WTC11 (cell line): Measurements from ENCODE around the gene FAM53C. TPM values are rescaled to one million over a fixed set of nuclear protein-coding genes. Genes with fewer than 3 reads are reported as not detected.

Experiments used
- ATAC-seq: fragments of 200-7000 bp; cut with Tn5 transposase; 2 replicates; pipeline ENCODE4 v1.10.0; 2021; ENCODE audit warnings: mild to moderate bottlenecking, moderate library complexity
- CTCF ChIA-PET: fragments of 300-600 bp; sonication (Branson Sonifier 250); formaldehyde crosslinking; loops from one replicate; lab custom pipeline; 2021; ENCODE audit warnings: antibody characterized with exemption; lab: Charles Lee
- POLR2A ChIA-PET: fragments of 350-600 bp; sonication (Branson Sonifier 250); formaldehyde crosslinking; loops from one replicate; lab custom pipeline; 2021; ENCODE audit warnings: antibody characterized with exemption; lab: Charles Lee
- DNase-seq: peaks from one replicate; pipeline ENCODE4 v3.0.0; 2021; ENCODE audit warnings: low spot score
- H3K27ac Mint-ChIP-seq: 2 replicates; pipeline ENCODE4 v1.8.0; 2021; ENCODE audit warnings: mixed read lengths
- H3K27me3 Mint-ChIP-seq: 2 replicates; pipeline ENCODE4 v1.8.0; 2021; ENCODE audit warnings: low read depth, mild to moderate bottlenecking, moderate library complexity, mixed read lengths
- H3K36me3 Mint-ChIP-seq: 2 replicates; pipeline ENCODE4 v1.8.0; 2021; ENCODE audit warnings: mixed read lengths
- H3K4me1 Mint-ChIP-seq: 2 replicates; pipeline ENCODE4 v1.8.0; 2022; ENCODE audit warnings: mixed read lengths
- H3K4me3 Mint-ChIP-seq: 2 replicates; pipeline ENCODE4 v1.8.0; 2021; ENCODE audit warnings: mild to moderate bottlenecking, moderate library complexity, mixed read lengths
- H3K9me3 Mint-ChIP-seq: 2 replicates; pipeline ENCODE4 v1.8.0; 2021; ENCODE audit warnings: mixed read lengths
- CREM ChIP-seq: sonication (generic); formaldehyde crosslinking; IDR thresholded peaks from 2 replicates; pipeline ENCODE4 v1.8.1; 2022; ENCODE audit warnings: mild to moderate bottlenecking, missing genetic modification reagents, moderate library complexity
- FOXK1 ChIP-seq: sonication (generic); formaldehyde crosslinking; IDR thresholded peaks from 2 replicates; pipeline ENCODE4 v1.8.0; 2022; ENCODE audit warnings: mild to moderate bottlenecking, moderate library complexity, missing genetic modification reagents
- FOXP1 ChIP-seq: sonication (generic); formaldehyde crosslinking; IDR thresholded peaks from 2 replicates; pipeline ENCODE4 v1.8.0; 2022; ENCODE audit warnings: missing genetic modification reagents, mild to moderate bottlenecking, moderate library complexity, borderline replicate concordance
- GABPB1 ChIP-seq: sonication (generic); formaldehyde crosslinking; IDR thresholded peaks from 2 replicates; pipeline ENCODE4 v1.8.1; 2023; ENCODE audit warnings: mild to moderate bottlenecking, missing genetic modification reagents
- JUN ChIP-seq: sonication (generic); formaldehyde crosslinking; IDR thresholded peaks from 2 replicates; pipeline ENCODE4 v1.8.0; 2023; ENCODE audit warnings: mild to moderate bottlenecking, missing genetic modification reagents
- NFYB ChIP-seq: sonication (generic); formaldehyde crosslinking; conservative IDR thresholded peaks from 2 replicates; pipeline ENCODE4 v1.8.0; 2022; ENCODE audit warnings: low read depth, missing genetic modification reagents
- RORB ChIP-seq: fragments of 250-450 bp; sonication (Bioruptor Pico); IDR thresholded peaks from 2 replicates; pipeline ENCODE4 v1.9.0; 2021; ENCODE audit warnings: mild to moderate bottlenecking
- ZNF219 ChIP-seq: sonication (generic); formaldehyde crosslinking; IDR thresholded peaks from 2 replicates; pipeline ENCODE4 v1.8.0; 2023; ENCODE audit warnings: missing genetic modification reagents, mild to moderate bottlenecking, borderline replicate concordance
- total RNA-seq: library from RNA; stranded (reverse); gene quantifications from 3 replicates; pipeline ENCODE4 v1.2.3, GENCODE V29; 2021
- TF ChIP-seq, protein P1 (sequence below): sonication (generic); formaldehyde crosslinking; IDR thresholded peaks from 2 replicates; pipeline ENCODE4 v1.8.1; 2022; ENCODE audit warnings: mild to moderate bottlenecking, moderate library complexity, missing genetic modification reagents
- TF ChIP-seq, protein P2 (sequence below): fragments of 250-450 bp; sonication (Bioruptor Pico); IDR thresholded peaks from 2 replicates; pipeline ENCODE4 v2.1.2; 2022; ENCODE audit warnings: mild to moderate bottlenecking, moderate library complexity
- TF ChIP-seq, protein P3 (sequence below): sonication (generic); formaldehyde crosslinking; IDR thresholded peaks from 2 replicates; pipeline ENCODE4 v1.8.1; 2022; ENCODE audit warnings: low read depth, mild to moderate bottlenecking, moderate library complexity, missing genetic modification reagents, borderline replicate concordance
- TF ChIP-seq, protein P4 (sequence below): sonication (generic); formaldehyde crosslinking; IDR thresholded peaks from 2 replicates; pipeline ENCODE4 v1.8.1; 2023; ENCODE audit warnings: mild to moderate bottlenecking, missing genetic modification reagents

FAM53C gene
- total RNA-seq, 1 experiment from 2014 or later: 51.3 TPM

DNA sequence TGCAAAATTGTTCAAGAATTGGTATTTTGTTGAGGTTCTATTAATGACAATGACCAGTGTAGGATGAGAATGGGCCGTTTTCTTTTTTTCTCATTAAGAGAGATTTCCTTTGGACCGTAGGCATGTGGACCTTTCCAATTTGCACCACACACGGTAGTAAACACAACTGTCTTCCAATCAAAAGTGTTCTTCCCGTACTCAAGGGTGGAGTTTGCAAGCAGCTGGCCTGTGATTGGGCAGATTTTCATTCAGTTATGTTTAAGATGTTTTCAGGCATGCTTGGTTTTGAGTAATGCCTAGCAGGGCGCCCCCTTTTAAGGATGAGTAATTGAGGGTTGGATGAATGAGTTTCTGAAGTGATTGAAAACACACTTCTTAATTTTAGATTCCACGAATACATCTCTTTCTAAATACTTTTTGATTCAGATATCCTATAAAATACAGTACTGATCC, 16.9 kb downstream of the FAM53C start:
- Mint-ChIP-seq H3K4me1 (peaks cover 23% of the 10 kb centered on the region), H3K27me3 (no peaks in the 10 kb centered on the region), H3K4me3 (peak overlapping the region; percentile 92), H3K9me3 (peaks cover 10% of the 10 kb centered on the region), H3K36me3 (peaks cover 11% of the 10 kb centered on the region; the same call in 1 of the 2 replicates), H3K27ac (peak overlapping the region; percentile 94)
- TF ChIP-seq FOXK1 (CRISPR knock-in tag) (peak; percentile 91), FOXP1 (CRISPR knock-in tag) (no peak), NFYB (CRISPR knock-in tag) (peak; percentile 56), JUN (no peak)
- DNase-seq (peak; percentile 37), ATAC-seq (peak; percentile 65)
- ChIA-PET POLR2A (interaction anchor here (2.0 to 4.9 kb wide), 2 partner anchors 17 to 176 kb away, joined by 10 to 61 read pairs; partner anchors contain the start of genes BRD8, FAM53C and KIF20A), CTCF (interaction anchor here (0.8 to 5.1 kb wide), 9 partner anchors 14 to 140 kb away, joined by 3 to 187 read pairs (median 33); partner anchors contain the start of genes CDC23, CDC25C, EGR1 and FAM53C)

DNA sequence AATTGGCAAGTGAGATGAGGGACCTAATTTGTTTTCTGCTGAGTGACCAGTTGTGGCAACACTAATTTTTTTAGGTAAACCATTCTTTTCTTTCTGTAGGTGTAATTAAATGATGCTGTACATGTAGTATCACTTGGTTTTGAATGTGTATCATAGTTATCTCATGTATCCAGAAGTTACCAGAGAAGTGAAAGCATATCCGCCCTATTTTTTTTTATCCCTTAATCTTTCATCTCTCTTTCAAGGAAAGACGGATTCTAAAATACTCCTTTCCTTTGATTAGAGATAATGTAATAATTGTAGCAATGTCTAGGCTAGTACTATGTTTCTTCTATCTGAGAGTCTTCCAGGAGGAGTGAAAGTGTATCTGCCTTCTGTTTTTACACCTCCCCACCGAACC, 21.6 kb downstream of the FAM53C start:
- POLR2A ChIA-PET: no interaction called here
- TF ChIP-seq CREM (CRISPR knock-in tag) (no peak), ZNF219 (CRISPR knock-in tag) (no peak), RORB (no peak)
- TF ChIP-seq, protein P1, sequence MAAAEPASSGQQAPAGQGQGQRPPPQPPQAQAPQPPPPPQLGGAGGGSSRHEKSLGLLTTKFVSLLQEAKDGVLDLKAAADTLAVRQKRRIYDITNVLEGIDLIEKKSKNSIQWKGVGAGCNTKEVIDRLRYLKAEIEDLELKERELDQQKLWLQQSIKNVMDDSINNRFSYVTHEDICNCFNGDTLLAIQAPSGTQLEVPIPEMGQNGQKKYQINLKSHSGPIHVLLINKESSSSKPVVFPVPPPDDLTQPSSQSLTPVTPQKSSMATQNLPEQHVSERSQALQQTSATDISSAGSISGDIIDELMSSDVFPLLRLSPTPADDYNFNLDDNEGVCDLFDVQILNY (CRISPR knock-in tag): no peak
- H3K27me3 Mint-ChIP-seq: no peaks in the 10 kb centered on the region
- H3K36me3 Mint-ChIP-seq: no peaks in the 10 kb centered on the region; the same call in 1 of the 2 replicates
- DNase-seq (no peak), ATAC-seq (no peak)
- no peak overlapping the region for H3K4me3 Mint-ChIP-seq
- no peak overlapping the region for H3K27ac Mint-ChIP-seq
- CTCF ChIA-PET: no interaction called here
- peaks cover 23% of the 10 kb centered on the region for H3K4me1 Mint-ChIP-seq
- H3K9me3 Mint-ChIP-seq: no peaks in the 10 kb centered on the region

DNA sequence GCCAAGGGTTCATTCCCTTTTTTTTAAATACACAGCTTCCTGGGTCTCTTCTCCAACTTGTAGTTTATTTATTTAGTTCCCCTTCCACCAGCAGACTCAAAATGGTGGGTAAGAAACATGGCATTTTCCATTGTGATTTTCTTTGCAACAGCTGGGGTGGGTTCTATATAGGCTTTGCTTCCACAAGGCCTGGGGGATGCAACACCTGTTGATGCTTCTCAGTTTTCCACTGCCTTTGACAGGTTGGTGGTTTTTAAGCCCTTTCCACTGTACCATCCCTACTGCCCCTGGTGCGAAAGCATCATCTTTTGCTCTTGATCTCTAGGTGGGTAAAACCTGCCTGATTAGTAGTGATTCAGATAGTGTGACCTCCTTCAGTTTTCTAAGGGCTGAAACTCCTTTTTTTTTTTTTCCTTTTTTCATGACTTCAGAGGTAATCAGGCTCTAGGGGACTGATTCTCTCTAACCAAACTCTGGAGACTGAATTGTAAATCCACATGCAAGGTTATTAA, 22.9 kb downstream of the FAM53C start:
- no peaks in the 10 kb centered on the region; the same call in 1 of the 2 replicates for H3K36me3 Mint-ChIP-seq
- ChIA-PET POLR2A (no interaction called here), CTCF (interaction anchor here (2.7 kb wide), 1 partner anchor 8 kb away, joined by 13 read pairs; the partner anchor contains the start of gene KDM3B)
- peak overlapping the region; percentile 69 for H3K27ac Mint-ChIP-seq
- no peak for DNase-seq
- no peak overlapping the region for H3K4me3 Mint-ChIP-seq
- TF ChIP-seq, protein P2, sequence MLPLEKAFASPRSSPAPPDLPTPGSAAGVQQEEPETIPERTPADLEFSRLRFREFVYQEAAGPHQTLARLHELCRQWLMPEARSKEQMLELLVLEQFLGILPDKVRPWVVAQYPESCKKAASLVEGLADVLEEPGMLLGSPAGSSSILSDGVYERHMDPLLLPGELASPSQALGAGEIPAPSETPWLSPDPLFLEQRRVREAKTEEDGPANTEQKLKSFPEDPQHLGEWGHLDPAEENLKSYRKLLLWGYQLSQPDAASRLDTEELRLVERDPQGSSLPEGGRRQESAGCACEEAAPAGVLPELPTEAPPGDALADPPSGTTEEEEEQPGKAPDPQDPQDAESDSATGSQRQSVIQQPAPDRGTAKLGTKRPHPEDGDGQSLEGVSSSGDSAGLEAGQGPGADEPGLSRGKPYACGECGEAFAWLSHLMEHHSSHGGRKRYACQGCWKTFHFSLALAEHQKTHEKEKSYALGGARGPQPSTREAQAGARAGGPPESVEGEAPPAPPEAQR (CRISPR knock-in tag): no peak
- TF ChIP-seq, protein P3, sequence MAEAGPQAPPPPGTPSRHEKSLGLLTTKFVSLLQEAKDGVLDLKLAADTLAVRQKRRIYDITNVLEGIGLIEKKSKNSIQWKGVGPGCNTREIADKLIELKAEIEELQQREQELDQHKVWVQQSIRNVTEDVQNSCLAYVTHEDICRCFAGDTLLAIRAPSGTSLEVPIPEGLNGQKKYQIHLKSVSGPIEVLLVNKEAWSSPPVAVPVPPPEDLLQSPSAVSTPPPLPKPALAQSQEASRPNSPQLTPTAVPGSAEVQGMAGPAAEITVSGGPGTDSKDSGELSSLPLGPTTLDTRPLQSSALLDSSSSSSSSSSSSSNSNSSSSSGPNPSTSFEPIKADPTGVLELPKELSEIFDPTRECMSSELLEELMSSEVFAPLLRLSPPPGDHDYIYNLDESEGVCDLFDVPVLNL: no peak
- no peak for TF ChIP-seq GABPB1 (CRISPR knock-in tag)
- TF ChIP-seq, protein P1 (CRISPR knock-in tag): no peak
- TF ChIP-seq, protein P4, sequence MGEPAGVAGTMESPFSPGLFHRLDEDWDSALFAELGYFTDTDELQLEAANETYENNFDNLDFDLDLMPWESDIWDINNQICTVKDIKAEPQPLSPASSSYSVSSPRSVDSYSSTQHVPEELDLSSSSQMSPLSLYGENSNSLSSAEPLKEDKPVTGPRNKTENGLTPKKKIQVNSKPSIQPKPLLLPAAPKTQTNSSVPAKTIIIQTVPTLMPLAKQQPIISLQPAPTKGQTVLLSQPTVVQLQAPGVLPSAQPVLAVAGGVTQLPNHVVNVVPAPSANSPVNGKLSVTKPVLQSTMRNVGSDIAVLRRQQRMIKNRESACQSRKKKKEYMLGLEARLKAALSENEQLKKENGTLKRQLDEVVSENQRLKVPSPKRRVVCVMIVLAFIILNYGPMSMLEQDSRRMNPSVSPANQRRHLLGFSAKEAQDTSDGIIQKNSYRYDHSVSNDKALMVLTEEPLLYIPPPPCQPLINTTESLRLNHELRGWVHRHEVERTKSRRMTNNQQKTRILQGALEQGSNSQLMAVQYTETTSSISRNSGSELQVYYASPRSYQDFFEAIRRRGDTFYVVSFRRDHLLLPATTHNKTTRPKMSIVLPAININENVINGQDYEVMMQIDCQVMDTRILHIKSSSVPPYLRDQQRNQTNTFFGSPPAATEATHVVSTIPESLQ (CRISPR knock-in tag): no peak
- TF ChIP-seq, all 79 proteins: peak for 0
- H3K9me3 Mint-ChIP-seq: no peaks in the 10 kb centered on the region
- no peak for ATAC-seq
- H3K4me1 Mint-ChIP-seq: peaks cover 11% of the 10 kb centered on the region
- no peaks in the 10 kb centered on the region for H3K27me3 Mint-ChIP-seq
